Right renal cortex interstitium (tissue), 3 donors: ENCODE data around the gene PKIB. TPM values are rescaled to one million over a fixed set of nuclear protein-coding genes. Genes with fewer than 3 reads are reported as not detected.
"Not testable (repeated sequence)": the region's sequence is repeated elsewhere in the genome, so short reads cannot be mapped to it uniquely, and the experiment has no call there.

Experiments
- DNase-seq, 3 donors: peaks; one replicate each; pipeline ENCODE4 v3.0.0-alpha.2; 2013; ENCODE audit warnings: low read depth in 3 of 3, low spot score in 2 of 3
- polyA plus RNA-seq, 3 donors: library from polyadenylated mRNA; unstranded; fragments of 120-200 nt; gene quantifications; one replicate each; pipeline ENCODE4 v1.2.1, GENCODE V29; 2013; ENCODE audit not compliant: insufficient read length in 3 of 3

The PKIB gene
- polyA plus RNA-seq, 3 donors: 1.7 to 2.0 (median 1.8) TPM

- DNase-seq: no peak
Observed at GRCh38 chr6:122736616-122737015, 126.4 kb downstream of the PKIB start.

GRCh38 chr6:122740091-122740490 lies 129.9 kb downstream of the PKIB start:
- no peak for DNase-seq

- DNase-seq: no peak
Observed at GRCh38 chr6:122740936-122741335, 130.7 kb downstream of the PKIB start.

- DNase-seq: not testable (repeated sequence)
Observed at GRCh38 chr6:122744247-122744646, 134.0 kb downstream of the PKIB start.

DNA sequence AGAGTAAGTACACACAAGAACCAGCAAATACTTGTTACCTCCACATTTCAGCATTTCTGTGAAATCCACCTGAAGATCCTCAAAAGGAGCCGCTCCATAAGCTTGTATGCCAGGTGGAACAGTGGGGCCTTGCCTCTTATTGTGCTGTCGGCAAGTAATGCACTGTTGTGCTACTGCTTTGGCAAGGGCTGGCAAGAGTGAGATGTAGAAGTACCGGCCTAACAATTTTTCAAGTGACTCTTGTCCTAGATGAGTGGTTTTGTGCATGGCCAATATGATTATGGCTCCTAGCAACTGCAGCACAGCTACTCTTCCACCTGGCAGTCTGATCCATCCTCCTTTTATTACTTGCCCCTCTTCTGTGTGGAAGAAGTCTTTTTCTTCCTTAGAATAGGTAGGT lies 134.7 kb downstream of the PKIB start:
- DNase-seq: not testable (repeated sequence)

DNA sequence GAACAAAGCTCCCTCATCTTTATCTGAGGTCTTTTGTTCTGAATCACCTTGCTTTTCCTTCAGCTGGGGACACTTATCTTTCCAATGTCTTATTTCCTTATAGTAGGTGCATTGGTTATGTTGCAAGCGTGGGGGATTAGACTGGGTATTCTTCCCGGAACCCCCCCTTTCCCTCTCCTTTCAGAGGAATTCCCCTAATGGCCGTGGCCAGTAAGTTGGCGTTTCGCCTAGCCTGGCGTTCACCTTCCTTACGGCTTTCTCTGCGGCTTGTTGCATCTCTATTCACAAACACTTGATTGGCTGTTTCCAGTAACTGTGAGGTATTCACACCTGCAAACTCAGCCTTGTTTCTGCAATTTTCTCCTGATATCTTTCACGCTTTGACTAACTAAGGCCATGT lies 136.5 kb downstream of the PKIB start:
- DNase-seq: no peak

- no peak for DNase-seq
Observed at GRCh38 chr6:122747573-122747972, 137.4 kb downstream of the PKIB start.

DNA sequence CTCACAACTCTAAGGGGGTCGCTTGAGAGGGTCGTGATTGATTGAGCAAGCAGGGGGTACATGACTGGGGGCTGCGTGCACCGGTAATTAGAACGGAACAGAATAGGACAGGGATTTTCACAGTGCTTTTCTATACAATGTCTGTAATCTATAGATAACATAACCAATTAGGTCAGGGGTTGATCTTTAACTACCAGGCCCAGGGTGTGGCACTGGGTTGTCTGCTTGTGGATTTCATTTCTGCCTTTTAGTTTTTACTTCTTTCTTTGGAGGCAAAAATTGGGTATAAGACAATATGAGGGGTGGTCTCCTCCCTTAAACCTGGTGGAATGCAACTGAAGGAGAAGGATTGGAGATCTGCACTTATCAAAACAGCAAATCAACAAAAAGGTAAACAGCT lies 138.7 kb downstream of the PKIB start:
- DNase-seq: not testable (repeated sequence)

DNA sequence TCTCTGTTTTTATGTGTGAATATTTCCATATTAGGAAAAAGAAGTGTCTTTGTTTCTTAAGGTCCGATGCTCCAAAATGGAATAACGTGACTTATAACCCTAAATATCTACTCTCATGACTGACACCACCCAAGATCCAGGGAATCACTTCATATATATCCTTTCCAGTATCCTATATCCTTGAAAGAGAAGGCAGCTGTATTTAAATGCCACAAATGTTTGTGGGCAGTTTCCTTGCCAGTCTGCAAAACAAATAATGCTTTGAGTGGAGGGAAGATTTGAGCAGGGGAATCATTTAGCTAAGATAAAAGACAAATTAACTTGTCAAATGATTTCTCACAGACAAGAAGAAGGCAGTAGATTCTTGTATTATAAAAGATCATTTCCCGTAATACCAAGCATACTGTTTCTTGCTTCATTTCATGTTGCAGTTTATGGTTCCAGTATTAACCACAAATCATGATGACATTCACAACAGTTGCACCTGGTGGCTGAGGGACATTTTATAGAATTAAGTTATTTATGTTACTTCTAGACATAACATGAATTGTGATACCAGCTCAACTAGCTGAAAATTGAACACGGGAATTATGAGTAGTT lies 139.3 kb downstream of the PKIB start:
- DNase-seq: no peak

- DNase-seq: no peak
Observed at GRCh38 chr6:122751326-122751725, 141.1 kb downstream of the PKIB start.

- DNase-seq: no peak
Observed at GRCh38 chr6:122752459-122752858, 142.3 kb downstream of the PKIB start.

DNA sequence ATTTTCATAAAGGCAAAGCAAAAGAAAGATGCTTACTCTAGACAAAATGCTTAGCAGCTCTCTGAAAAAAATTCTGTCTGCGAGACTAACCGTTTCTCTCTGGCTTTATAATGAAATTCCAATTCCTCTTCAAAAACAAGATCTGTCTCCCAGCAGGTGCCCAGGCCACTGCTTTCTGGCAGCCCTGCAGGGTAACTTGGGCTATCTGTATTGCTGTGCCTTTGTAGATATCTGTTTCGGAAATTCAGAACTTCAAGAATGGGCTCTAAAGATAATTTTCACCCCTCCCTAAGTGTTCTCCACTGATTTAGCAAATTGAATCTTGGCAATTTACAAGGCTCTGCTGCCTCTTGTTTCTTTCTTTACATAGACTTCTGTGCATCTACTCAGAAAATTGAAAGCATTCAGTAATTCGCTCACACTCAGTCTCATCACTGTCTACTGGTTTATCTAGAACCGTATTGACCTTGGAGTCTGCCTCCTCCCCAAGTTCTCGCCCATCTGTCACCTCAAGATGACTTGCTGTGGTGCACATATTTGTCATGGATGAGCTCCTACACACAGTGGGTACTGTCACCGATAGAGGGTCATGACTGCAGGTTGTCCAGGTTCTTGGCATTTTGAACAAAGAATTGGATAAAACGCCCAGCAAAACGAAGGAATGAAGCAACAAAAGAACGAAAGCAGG lies 142.9 kb downstream of the PKIB start:
- no peak for DNase-seq

- DNase-seq: no peak
Observed at GRCh38 chr6:122753688-122754056, 143.5 kb downstream of the PKIB start.

- no peak for DNase-seq
Observed at GRCh38 chr6:122754191-122754731, 144.1 kb downstream of the PKIB start.

DNA sequence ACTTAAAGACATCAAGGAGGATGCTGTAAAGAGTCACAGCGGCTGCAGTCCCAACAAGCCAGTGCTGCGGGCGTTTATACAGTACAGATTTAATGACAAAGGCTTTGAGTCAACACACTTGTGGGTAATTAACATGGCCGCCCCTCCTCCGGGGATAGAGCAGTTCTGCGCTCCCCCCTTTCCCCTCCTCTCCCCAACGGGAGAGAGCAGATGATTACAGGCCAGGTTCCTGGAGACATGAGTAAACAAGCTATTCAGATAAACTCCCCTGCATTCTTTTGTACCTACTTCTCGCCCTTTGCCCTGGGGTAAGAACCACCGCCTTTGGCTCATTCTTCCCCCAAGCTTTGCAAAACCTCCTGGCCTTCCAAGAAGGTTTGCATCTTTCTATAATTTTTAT lies 145.7 kb downstream of the PKIB start:
- no peak for DNase-seq

DNA sequence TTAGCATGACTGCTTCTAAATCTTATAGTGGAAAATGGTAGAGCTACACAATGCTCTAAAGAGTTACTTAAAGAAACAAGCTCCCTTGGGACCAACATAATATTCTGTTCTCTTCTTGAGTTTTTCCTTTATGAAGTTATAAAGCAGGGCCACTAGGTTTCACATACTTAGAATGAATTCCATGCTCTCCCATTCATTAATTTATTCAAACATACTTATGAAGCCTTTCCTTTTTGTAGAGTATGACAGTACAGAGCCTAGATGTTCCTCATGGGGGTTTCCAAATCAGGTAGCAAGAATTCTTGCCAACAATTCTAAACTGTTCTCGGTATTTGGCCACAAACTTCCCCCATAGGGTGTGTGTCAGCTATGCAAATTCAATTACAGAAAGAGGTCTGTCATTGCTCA lies 148.7 kb downstream of the PKIB start:
- no peak for DNase-seq

DNA sequence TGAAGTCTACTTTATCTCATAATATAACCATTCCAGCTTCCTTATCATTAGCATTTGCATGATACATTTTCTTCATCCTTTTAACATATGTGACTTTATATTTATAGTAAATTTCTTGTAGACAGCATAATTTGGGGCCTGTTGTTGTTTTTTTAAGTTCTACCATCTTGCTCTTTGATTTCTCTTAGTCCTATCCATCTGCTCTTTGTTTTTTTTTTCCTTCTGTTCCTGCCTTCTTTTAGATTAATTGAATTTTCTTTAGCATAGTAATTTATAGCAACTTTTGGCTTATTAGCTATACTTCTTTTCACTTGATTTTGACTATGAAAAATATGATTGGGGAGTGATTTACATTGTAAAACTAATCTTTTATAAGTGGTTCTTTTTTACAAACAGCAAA lies 150.1 kb downstream of the PKIB start:
- no peak for DNase-seq

DNA sequence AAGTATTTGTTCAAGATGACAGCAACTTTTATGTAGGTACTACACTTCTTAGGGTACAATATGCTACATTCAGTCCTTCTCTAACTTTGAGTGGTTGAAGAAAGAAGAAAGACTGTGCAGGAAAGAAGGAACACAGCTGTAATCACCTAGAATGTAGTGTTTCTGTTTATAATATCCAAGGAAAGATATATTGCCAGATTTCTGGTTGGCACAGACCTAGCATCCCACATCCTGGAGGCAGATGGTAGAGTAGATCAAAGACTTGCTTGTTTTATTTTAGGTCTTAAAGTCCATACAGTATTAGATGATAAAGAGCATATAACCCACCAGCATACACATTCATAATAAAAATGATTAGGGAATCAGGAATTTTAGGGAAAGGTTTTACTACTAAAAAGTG lies 156.1 kb downstream of the PKIB start:
- DNase-seq: no peak

- no peak for DNase-seq
Observed at GRCh38 chr6:122770835-122771601, 160.8 kb downstream of the PKIB start.

- DNase-seq: no peak
Observed at GRCh38 chr6:122772724-122773415, 162.7 kb downstream of the PKIB start.
